KG1 (cell line): Measurements from ENCODE around the gene MACROD1.
"Not testable (repeated sequence)": the region's sequence is repeated elsewhere in the genome, so short reads cannot be mapped to it uniquely, and the experiment has no call there.

Experiments
- DNase-seq: peaks from one replicate; lab custom pipeline; 2025; lab: John Stamatoyannopoulos, UW

MACROD1 gene

DNA sequence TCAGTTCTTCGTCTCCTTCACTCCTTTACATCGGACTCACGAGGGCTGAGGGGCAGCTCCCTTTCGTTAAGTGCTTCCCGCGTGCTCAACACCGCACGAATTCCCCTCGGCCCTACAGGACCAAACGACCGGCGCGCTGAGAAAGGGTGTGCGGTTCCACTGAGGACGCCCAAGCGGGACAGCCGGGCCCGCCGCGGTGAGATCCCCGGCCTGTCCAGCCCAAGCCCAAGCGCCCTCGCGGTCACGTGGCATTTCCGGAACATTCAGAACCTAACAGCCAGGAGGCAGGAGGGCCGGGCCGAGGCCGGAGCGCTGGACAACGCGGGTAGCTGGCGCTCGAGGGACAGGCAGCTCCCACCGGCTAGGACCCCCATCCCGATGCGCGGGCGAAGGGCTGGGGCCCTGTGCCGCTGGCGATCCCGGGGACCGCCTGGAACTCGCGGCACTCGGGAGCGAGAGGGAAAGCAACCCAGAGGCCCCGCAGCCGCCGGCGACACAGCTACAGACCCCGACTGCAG is 19.3 kb upstream of the MACROD1 start:
- DNase-seq, result peak; percentile 91

DNA sequence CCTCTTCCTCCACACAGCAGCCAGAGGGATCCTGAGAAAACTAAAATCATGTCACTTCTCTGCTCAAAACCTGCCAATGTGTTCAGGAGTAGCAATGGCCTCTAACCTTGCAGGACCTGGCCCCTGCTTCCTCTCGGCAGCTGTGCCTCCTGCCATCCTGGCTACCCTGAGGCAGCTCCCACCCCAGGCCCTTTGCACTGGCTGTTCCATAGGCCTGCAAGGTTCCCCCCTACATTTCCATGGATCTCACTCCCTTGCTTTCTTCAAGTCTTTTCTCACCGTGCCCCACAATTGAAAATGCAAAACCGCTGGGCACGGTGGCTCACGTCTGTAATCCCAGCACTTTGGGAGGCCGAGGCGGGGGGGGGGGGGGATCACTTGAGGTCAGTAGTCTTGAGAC is 18.0 kb upstream of the MACROD1 start:
- DNase-seq, result no peak

DNA sequence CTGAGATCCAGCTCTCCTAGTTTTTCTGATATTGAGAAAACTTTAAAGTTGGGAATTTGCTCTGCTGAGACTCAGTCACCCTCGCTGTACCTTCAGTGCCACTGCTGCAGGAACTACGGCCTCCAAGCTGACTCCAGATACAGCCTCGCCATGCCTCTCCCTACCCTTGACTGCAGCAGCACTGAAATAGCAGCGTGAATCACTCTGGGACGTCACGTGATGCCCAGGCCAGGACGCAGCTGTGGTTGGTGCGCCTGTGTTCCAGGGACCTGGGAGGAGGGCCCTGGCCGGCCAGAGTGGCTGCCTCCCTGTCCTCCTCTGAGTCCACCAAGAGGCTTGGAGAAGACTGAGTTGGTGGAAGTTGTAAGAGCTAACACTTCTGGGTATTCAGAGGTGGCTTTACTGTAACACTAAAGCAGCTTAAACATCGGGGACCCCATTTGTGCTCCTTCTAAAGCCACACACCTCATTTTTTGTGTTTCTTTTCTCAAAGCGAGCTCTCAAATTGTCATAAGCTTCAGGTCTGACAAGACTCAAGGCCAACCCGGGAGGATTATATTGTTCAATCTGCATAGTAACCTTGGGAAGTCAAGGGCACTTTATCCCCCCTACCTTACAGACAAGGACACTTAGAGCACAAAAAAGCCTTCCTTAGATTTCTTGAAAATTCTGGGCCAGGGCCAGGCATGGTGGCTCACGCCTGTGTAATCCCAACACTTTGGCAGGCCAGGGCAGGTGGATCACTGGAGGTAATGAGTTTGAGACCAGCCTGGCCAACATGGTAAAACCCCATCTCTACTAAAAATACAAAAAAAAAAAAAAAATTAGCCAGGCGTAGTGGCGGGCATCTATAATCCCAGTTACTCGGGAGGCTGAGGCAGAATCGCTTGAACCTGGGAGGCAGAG is 15.8 kb upstream of the MACROD1 start:
- DNase-seq, result peak; percentile 86

DNA sequence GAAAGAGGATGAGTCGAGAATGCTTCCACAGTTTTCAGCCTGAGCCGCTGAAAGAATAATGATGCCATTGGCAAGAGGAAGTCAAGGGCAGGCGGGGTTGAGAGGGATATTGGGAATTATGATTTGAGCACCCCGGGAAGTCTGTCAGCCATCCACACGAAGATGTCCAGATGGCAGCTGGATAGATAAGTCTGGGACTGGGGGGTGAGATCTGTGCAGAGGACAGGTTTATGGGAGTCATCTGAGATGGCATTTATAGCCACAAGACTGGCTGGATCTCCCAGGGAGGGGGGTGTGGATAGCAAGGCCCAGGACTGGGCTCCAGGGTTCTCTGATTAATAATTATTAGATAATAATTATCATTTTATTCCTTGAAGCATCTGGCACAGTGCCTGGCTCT is 15.0 kb upstream of the MACROD1 start:
- DNase-seq, result no peak

DNA sequence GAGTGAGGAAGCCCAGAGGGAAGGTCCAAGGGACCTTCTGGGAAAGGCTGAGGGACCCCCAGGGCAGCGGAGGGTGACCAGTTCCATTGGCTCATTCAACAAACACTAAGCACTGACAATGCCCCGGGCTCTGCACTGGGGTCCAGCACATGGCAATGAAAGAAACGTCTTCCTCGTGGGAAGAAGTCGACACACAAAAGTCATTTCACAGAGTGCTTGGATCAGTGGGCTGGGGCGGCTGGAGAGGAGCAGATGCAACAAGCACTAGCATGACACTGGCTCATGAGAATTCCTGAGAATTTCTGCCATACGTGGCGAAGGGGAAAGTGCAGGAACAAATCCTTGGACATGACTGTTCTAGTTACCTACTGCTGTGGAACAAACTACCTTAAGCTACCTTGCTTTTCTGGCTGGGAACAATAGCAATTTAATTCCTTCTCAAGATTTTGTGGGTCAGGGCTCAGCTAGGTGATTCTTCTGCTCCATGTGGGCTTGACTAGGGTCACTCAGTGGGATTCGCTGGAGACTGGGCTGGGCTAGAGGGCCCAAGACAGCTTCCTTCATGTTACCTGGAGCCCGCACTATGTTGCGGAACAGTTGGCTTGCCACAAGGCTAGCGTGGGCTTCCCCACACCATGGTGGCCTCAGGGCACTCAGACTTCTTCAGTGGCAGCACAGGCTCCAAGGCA is 13.2 kb upstream of the MACROD1 start:
- no peak for DNase-seq

DNA sequence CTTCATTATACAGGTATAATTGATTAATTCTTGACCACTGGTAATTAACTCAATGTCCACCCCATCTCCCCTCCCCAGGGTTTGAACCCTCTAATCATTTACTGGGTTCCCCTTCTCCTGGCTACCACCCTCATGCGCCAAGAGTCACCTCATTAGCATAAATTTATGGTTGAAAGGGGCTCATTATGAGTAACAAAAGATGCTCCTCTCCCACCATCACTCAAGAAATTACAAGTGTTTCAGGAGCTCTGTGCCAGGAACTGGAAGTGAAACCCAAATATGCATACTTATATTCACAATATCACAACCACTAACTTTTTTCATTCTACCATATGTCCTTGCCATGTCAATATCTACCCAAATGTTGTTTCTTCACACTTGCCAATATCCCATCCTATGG is 12.3 kb upstream of the MACROD1 start:
- no peak for DNase-seq

GRCh38 chr11:64176751-64177150 is 10.8 kb upstream of the MACROD1 start:
- DNase-seq, result no peak

DNA sequence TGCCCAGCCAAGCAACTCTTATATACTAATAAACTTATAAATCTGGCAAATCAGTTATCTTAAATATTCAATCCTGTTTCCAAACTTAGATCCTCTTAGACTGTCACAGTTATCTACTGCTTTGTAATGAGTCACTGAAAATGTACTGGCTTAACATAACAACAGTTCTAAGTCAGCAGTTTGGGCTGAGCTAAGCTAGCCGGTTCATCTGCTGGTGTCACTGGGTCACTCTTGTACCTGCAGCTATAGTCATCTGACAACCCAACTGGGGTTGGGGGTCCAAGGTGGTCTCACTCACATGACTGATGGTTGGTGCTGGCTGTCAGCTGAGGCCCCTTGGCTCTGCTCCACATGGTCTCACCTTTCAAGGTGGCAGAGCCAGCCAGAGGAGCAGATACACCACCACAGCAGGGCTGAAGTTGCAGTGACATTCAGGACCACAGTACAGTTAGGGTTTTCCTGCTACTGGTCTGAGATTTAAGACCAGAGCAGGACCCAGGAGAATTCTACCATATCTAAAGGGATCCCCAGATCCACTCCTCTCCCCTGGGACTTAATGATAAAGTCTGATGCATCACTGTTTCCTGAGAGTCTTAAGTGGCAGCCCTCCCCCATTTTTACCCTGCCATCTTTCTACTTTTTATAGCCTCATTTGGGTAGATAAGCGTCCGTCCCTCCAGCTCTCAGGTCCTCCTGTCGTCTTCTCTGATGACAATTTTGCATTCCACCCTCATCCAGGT is 7.9 kb upstream of the MACROD1 start:
- no peak for DNase-seq

DNA sequence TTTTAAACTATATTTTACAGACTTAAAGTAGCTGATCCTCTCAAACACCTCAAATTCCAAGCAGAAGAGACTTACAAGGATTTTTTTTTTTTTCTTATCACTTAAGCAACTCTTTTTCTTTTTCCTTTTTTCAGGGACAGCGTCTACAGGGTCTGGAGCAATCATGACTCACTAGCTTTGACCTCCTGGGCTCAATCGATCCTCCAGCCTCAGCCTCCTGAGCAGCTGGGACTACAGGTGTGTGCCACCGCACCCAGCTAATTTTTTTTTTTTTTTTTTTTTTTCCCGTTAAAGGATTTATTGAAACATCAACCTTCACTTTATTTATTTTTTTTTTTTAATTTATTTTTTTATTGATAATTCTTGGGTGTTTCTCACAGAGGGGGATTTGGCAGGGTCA is 4.5 kb upstream of the MACROD1 start:
- DNase-seq, result no peak

DNA sequence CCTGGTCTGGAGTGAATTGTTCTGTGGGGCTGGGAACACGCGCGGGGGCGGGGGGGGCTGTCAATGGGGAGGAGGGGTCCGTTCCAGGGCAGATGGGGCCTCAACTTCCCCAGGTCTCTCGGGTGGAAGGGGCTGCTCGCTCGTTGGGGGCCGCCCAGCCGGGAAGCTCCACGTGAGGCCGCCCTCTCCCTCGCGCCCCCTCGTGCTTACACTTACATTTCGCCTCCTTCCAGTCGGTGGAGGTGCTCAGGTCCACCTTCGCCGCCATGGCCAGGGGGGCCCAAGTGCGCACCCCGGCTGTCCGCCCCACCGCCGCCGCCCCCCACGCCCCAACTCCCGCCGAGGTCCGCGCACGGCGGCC is 452 bp downstream of the MACROD1 start:
- no peak for DNase-seq

- no peak for DNase-seq
Measured at GRCh38 chr11:64164392-64165312, 1.3 kb downstream of the MACROD1 start.

GRCh38 chr11:64163951-64164350 is 2.0 kb downstream of the MACROD1 start:
- no peak for DNase-seq

DNA sequence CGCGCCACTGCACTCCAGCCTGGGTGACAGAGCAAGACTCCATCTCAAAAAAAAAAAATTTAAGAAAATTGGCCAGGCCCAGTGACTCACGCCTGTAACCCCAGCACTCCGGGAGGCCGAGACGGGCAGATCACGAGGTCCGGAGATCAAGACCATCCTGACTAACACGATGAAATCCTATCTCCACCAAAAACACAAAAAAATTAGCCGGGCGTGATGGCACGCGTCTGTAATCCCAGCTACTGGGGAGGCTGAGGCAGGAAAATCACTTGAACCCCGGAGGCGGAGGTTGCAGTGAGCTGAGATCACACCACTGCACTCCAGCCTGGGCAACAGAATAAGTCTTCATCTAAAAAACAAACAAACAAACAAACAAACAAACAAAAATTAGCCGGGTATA is 3.1 kb downstream of the MACROD1 start:
- not testable (repeated sequence) for DNase-seq

DNA sequence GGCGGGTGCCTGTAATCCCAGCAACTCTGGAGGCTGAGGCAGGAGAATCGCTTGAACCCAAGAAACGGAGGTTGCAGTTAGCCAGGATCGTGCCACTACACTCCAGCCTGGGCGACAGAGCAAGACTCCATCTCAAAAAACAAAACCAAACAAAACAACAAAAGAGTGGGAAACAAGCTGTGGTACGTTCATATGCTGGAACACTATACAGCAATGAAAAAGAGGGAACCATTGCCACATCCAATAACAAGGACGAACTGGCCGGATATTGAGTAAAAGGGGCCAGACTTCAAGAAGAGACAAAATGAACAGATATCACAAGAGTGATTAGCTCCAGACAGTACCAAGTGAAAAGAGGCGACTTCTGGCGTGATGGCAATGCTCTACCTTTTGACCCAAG is 4.9 kb downstream of the MACROD1 start:
- no peak for DNase-seq

GRCh38 chr11:64157631-64158394 is 8.1 kb downstream of the MACROD1 start:
- DNase-seq, result no peak

- no peak for DNase-seq
Measured at GRCh38 chr11:64156235-64157011, 9.5 kb downstream of the MACROD1 start.

- DNase-seq, result no peak
Measured at GRCh38 chr11:64153812-64154211, 12.1 kb downstream of the MACROD1 start.

GRCh38 chr11:64152841-64153691 is 12.8 kb downstream of the MACROD1 start:
- DNase-seq, result peak; percentile 63

- no peak for DNase-seq
Measured at GRCh38 chr11:64151337-64151736, 14.6 kb downstream of the MACROD1 start.
